Stimulated activated CD4-positive, alpha-beta T cell treated with anti-CD3 and anti-CD28 coated beads, Interleukin-12 subunit alpha, Interleukin-12 subunit beta, amount 100 ng/mL, for 24 hours (primary cell): ENCODE measurements around the gene DAB1.
"Not testable (repeated sequence)": the region's sequence is repeated elsewhere in the genome, so short reads cannot be mapped to it uniquely, and the experiment has no call there.

ENCODE experiments used
- DNase-seq, 2 experiments: peaks; one replicate each; pipeline ENCODE4 v3.0.0-alpha.2; 2020; ENCODE audit warnings: low read depth in 2 of 2

The DAB1 gene

GRCh38 chr1:57220905-57221304 is 203.0 kb downstream of the DAB1 start:
- not testable (repeated sequence) for DNase-seq

GRCh38 chr1:57218487-57219079 is 205.3 kb downstream of the DAB1 start:
- no peak for DNase-seq

GRCh38 chr1:57217905-57218304 is 206.0 kb downstream of the DAB1 start:
- no peak for DNase-seq

- no peak for DNase-seq
Measured at GRCh38 chr1:57214951-57215575, 208.8 kb downstream of the DAB1 start.

GRCh38 chr1:57210881-57211280 is 213.0 kb downstream of the DAB1 start:
- DNase-seq, result no peak

- no peak for DNase-seq
Measured at GRCh38 chr1:57209495-57209894, 214.4 kb downstream of the DAB1 start.

- DNase-seq, result no peak
Measured at GRCh38 chr1:57208741-57209302, 215.0 kb downstream of the DAB1 start.

- DNase-seq, result no peak
Measured at GRCh38 chr1:57206038-57206437, 217.8 kb downstream of the DAB1 start.

GRCh38 chr1:57204942-57205787 is 218.7 kb downstream of the DAB1 start:
- DNase-seq, result no peak

- no peak for DNase-seq
Measured at GRCh38 chr1:57204091-57204490, 219.8 kb downstream of the DAB1 start.

GRCh38 chr1:57202241-57202640 is 221.6 kb downstream of the DAB1 start:
- DNase-seq, result no peak

GRCh38 chr1:57198912-57199311 is 224.9 kb downstream of the DAB1 start:
- no peak for DNase-seq

GRCh38 chr1:57195436-57195941 is 228.4 kb downstream of the DAB1 start:
- no peak for DNase-seq

- DNase-seq, result no peak
Measured at GRCh38 chr1:57192222-57192621, 231.6 kb downstream of the DAB1 start.

- DNase-seq, result no peak
Measured at GRCh38 chr1:57190898-57191297, 233.0 kb downstream of the DAB1 start.

GRCh38 chr1:57188168-57188567 is 235.7 kb downstream of the DAB1 start:
- no peak for DNase-seq

GRCh38 chr1:57186455-57186854 is 237.4 kb downstream of the DAB1 start:
- no peak for DNase-seq

- DNase-seq, result no peak
Measured at GRCh38 chr1:57179001-57179400, 244.9 kb downstream of the DAB1 start.

- DNase-seq, result no peak
Measured at GRCh38 chr1:57175506-57175905, 248.4 kb downstream of the DAB1 start.

GRCh38 chr1:57172040-57172439 is 251.8 kb downstream of the DAB1 start:
- no peak for DNase-seq

GRCh38 chr1:57167997-57168396 is 255.9 kb downstream of the DAB1 start:
- DNase-seq, result no peak

GRCh38 chr1:57165546-57165945 is 258.3 kb downstream of the DAB1 start:
- no peak for DNase-seq
